BLaER1 (cell line): ENCODE data around the gene MIER1.

Source experiments
- H3K27ac ChIP-seq: shearing (Covaris generic); formaldehyde crosslinking; 2 replicates; pipeline ENCODE4 v1.8.1; 2022
- H3K27me3 ChIP-seq: shearing (Covaris generic); formaldehyde crosslinking; 2 replicates; pipeline ENCODE4 v1.8.1; 2022
- H3K36me3 ChIP-seq: shearing (Covaris generic); formaldehyde crosslinking; 2 replicates; pipeline ENCODE4 v1.8.1; 2022
- H3K4me1 ChIP-seq: shearing (Covaris generic); formaldehyde crosslinking; 2 replicates; pipeline ENCODE4 v1.8.1; 2022
- H3K4me2 ChIP-seq: shearing (Covaris generic); formaldehyde crosslinking; 2 replicates; pipeline ENCODE4 v1.8.1; 2022
- H3K4me3 ChIP-seq: shearing (Covaris generic); formaldehyde crosslinking; 2 replicates; pipeline ENCODE4 v1.8.1; 2022
- H3K9ac ChIP-seq: shearing (Covaris generic); formaldehyde crosslinking; 2 replicates; pipeline ENCODE4 v1.8.1; 2022
- H3K9me3 ChIP-seq: shearing (Covaris generic); formaldehyde crosslinking; 2 replicates; pipeline ENCODE4 v1.8.1; 2022
- H4K20me1 ChIP-seq: shearing (Covaris generic); formaldehyde crosslinking; 2 replicates; pipeline ENCODE4 v1.8.1; 2022
- Cebpa-rat ChIP-seq: shearing (Covaris generic); IDR thresholded peaks from 2 replicates; pipeline ENCODE4 v1.8.1; 2022

MIER1 gene

DNA sequence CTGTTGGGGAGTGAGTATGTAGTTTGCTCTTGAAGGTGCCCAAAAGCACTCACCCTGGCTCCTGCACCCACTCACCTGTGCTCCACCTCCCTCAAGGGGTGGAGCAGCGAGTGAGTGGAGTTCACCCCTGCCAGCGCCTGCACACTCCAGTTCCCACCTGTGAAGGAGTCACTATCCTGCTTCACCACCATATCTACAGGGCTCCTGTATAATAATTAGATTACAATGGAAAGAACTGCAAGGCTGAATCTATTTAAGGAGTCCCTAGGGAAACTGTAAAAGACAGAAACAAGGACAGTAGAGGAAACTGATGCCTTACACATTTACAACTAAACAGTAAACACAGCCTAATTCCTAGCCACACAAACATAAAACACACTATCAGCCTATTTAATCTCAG lies 4.2 kb upstream of the MIER1 start:
- Histone ChIP-seq H3K9ac (no peak overlapping the region), H3K9me3 (peaks cover 32% of the 10 kb centered on the region), H3K4me3 (no peak overlapping the region), H4K20me1 (0 out of 2 replicates have a peak, but pooled peaks cover 1% of the 10 kb centered on the region), H3K27me3 (no peaks in the 10 kb centered on the region), H3K4me1 (peaks cover 31% of the 10 kb centered on the region), H3K36me3 (peaks cover 17% of the 10 kb centered on the region), H3K27ac (no peak overlapping the region), H3K4me2 (peak overlapping the region; percentile 68)
- TF ChIP-seq Cebpa-rat, result no peak

DNA sequence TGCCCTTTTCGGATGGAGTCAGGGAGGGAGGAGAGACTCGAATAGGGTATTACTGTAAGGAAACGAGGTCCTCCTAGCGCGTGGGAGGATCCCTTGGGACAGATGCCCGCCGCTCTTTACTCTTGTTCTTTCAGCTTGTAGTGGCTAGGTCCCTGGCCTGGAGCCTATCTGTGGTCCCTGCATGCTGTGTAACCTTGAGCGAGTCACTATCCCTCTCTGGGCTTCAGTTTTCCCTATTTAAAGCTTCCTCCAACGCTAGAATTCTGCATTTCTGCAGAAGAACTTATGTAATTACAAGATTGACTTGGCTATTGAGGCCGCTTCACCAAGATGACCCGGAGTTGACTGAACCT lies 744 bp downstream of the MIER1 start:
- Histone ChIP-seq H3K27ac (peak overlapping the region; percentile 92), H3K36me3 (no peaks in the 10 kb centered on the region), H3K9me3 (peaks cover 1% of the 10 kb centered on the region)

GRCh38 chr1:66925944-66926343 lies 1.2 kb downstream of the MIER1 start:
- Histone ChIP-seq H4K20me1 (peaks cover 29% of the 10 kb centered on the region), H3K36me3 (no peaks in the 10 kb centered on the region), H3K4me1 (peaks cover 45% of the 10 kb centered on the region), H3K4me2 (peak overlapping the region; percentile 93), H3K27ac (peak overlapping the region; percentile 92; the same call in 1 of the 2 replicates), H3K9ac (peak overlapping the region; percentile 85), H3K9me3 (no peaks in the 10 kb centered on the region), H3K27me3 (no peaks in the 10 kb centered on the region), H3K4me3 (peak overlapping the region; percentile 85)
- no peak for TF ChIP-seq Cebpa-rat

More for the DNA sequence above, 744 bp downstream of the MIER1 start:
- peaks cover 25% of the 10 kb centered on the region for H4K20me1 ChIP-seq
- H3K27me3 ChIP-seq, result no peaks in the 10 kb centered on the region
- TF ChIP-seq Cebpa-rat, result no peak
- H3K4me1 ChIP-seq, result peaks cover 49% of the 10 kb centered on the region
- H3K4me3 ChIP-seq, result peak overlapping the region; percentile 85
- H3K9ac ChIP-seq, result peak overlapping the region; percentile 85
- H3K4me2 ChIP-seq, result peak overlapping the region; percentile 93

DNA sequence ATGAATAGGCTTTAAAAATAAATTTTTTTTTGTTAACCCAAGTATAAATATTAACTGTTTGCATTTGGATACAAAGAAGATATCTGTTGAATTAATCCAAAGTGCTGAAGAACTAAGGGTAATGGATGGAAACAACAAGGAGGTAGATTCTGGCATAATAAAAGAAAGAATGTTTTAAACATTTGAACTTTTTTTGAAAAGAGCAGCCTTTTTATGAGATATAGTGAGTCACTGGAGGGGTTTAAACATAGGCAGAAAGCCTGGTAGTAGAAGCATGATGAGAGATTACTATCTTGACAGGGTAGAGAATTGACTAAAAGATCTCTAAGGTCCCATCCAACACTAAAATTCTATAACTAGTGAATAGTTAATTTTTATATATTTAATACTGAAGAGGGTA lies 2.7 kb downstream of the MIER1 start:
- peaks cover 54% of the 10 kb centered on the region for H3K4me1 ChIP-seq
- peaks cover 45% of the 10 kb centered on the region for H4K20me1 ChIP-seq
- H3K36me3 ChIP-seq, result no peaks in the 10 kb centered on the region
- H3K27me3 ChIP-seq, result no peaks in the 10 kb centered on the region
- H3K9me3 ChIP-seq, result no peaks in the 10 kb centered on the region
- H3K27ac ChIP-seq, result no peak overlapping the region
- no peak overlapping the region for H3K4me2 ChIP-seq
- H3K4me3 ChIP-seq, result no peak overlapping the region
- no peak for TF ChIP-seq Cebpa-rat
- H3K9ac ChIP-seq, result no peak overlapping the region

GRCh38 chr1:66929146-66929688 lies 4.4 kb downstream of the MIER1 start:
- Histone ChIP-seq H3K27me3 (no peaks in the 10 kb centered on the region), H3K4me2 (peak overlapping the region; percentile 85), H3K4me3 (peak overlapping the region; percentile 97), H3K9ac (no peak overlapping the region), H3K9me3 (no peaks in the 10 kb centered on the region), H3K4me1 (peaks cover 56% of the 10 kb centered on the region), H4K20me1 (peaks cover 62% of the 10 kb centered on the region), H3K27ac (0 out of 2 replicates have a peak overlapping the region, but pooled peaks have one; percentile 93), H3K36me3 (no peaks in the 10 kb centered on the region)
- no peak for TF ChIP-seq Cebpa-rat

DNA sequence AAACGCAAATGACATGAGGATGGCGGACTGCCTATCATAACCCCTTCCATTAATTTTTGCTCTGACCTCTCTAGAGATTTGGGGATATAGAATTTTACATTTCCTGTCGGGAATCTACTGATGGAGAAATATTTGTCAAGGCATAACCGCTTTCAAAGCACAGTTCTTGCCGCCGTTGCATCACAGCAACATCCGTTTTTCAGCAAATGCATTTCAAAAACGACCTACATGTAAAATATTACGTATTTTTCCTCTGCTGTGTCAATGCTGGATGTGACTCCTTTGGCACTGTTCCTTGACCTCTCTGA lies 4.9 kb downstream of the MIER1 start:
- peaks cover 59% of the 10 kb centered on the region for H3K4me1 ChIP-seq

GRCh38 chr1:66929999-66930822 lies 5.4 kb downstream of the MIER1 start:
- Histone ChIP-seq H3K27ac (peak overlapping the region; percentile 93), H3K9me3 (no peaks in the 10 kb centered on the region), H3K4me2 (peak overlapping the region; percentile 85), H4K20me1 (peaks cover 72% of the 10 kb centered on the region), H3K9ac (peak overlapping the region; percentile 91), H3K27me3 (no peaks in the 10 kb centered on the region), H3K4me1 (peaks cover 62% of the 10 kb centered on the region), H3K4me3 (peak overlapping the region; percentile 97), H3K36me3 (no peaks in the 10 kb centered on the region)
- TF ChIP-seq Cebpa-rat, result peak; percentile 60

More for the DNA sequence above, 4.9 kb downstream of the MIER1 start:
- peak overlapping the region; percentile 91; the same call in 1 of the 2 replicates for H3K9ac ChIP-seq
- no peaks in the 10 kb centered on the region for H3K36me3 ChIP-seq
- H3K4me2 ChIP-seq, result peak overlapping the region; percentile 85
- peaks cover 66% of the 10 kb centered on the region for H4K20me1 ChIP-seq
- no peak for TF ChIP-seq Cebpa-rat
- no peaks in the 10 kb centered on the region for H3K27me3 ChIP-seq
- H3K4me3 ChIP-seq, result peak overlapping the region; percentile 97
- H3K9me3 ChIP-seq, result no peaks in the 10 kb centered on the region
- peak overlapping the region; percentile 93; the same call in 1 of the 2 replicates for H3K27ac ChIP-seq

GRCh38 chr1:66930823-66931174 lies 6.0 kb downstream of the MIER1 start:
- H3K27me3 ChIP-seq, result no peaks in the 10 kb centered on the region
- H3K4me2 ChIP-seq, result peak overlapping the region; percentile 85
- peak overlapping the region; percentile 93 for H3K27ac ChIP-seq
- peaks cover 58% of the 10 kb centered on the region for H3K4me1 ChIP-seq
- no peaks in the 10 kb centered on the region for H3K9me3 ChIP-seq
- H4K20me1 ChIP-seq, result peaks cover 74% of the 10 kb centered on the region
- no peak for TF ChIP-seq Cebpa-rat
- peak overlapping the region; percentile 91 for H3K9ac ChIP-seq
- H3K36me3 ChIP-seq, result no peaks in the 10 kb centered on the region
- H3K4me3 ChIP-seq, result peak overlapping the region; percentile 97

DNA sequence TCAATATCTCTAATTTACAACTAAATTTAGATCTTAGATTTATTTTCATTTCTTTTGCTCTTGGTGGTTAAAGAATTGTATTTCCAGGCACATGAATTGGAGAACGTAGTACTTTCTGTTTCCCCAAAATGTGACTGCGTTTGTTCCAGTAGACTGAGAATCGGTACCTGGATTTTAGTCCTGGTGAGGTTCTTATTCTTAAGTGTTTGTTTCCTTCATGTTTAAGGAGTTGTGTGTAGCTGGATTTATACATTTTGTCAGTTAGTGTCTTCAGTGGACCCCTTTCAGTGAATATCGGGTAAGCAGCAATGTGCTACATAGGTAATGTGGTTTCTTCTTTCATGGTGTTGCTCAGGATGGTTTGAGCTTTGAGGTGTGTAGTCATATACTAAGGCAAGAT lies 6.8 kb downstream of the MIER1 start:
- 0 out of 2 replicates have a peak, but pooled peaks cover 6% of the 10 kb centered on the region for H3K36me3 ChIP-seq
- H3K4me2 ChIP-seq, result peak overlapping the region; percentile 85
- no peaks in the 10 kb centered on the region for H3K9me3 ChIP-seq
- TF ChIP-seq Cebpa-rat, result no peak
- peaks cover 78% of the 10 kb centered on the region for H4K20me1 ChIP-seq
- peak overlapping the region; percentile 97 for H3K4me3 ChIP-seq
- H3K4me1 ChIP-seq, result peaks cover 50% of the 10 kb centered on the region
- peak overlapping the region; percentile 91 for H3K9ac ChIP-seq
- no peaks in the 10 kb centered on the region for H3K27me3 ChIP-seq
- H3K27ac ChIP-seq, result peak overlapping the region; percentile 93

GRCh38 chr1:66932291-66932690 lies 7.5 kb downstream of the MIER1 start:
- TF ChIP-seq Cebpa-rat, result no peak
- H3K27ac ChIP-seq, result no peak overlapping the region
- H3K27me3 ChIP-seq, result no peaks in the 10 kb centered on the region
- H3K4me2 ChIP-seq, result peak overlapping the region; percentile 85
- peaks cover 45% of the 10 kb centered on the region for H3K4me1 ChIP-seq
- no peaks in the 10 kb centered on the region for H3K9me3 ChIP-seq
- no peak overlapping the region for H3K9ac ChIP-seq
- no peak overlapping the region for H3K4me3 ChIP-seq
- H3K36me3 ChIP-seq, result 0 out of 2 replicates have a peak, but pooled peaks cover 7% of the 10 kb centered on the region
- H4K20me1 ChIP-seq, result peaks cover 85% of the 10 kb centered on the region
